Esophagus squamous epithelium (tissue), 5 donors: ENCODE results near the gene CCAR1. TPM values are rescaled to one million over a fixed set of nuclear protein-coding genes. Genes with fewer than 3 reads are reported as not detected.
"Not testable (repeated sequence)": the region's sequence is repeated elsewhere in the genome, so short reads cannot be mapped to it uniquely, and the experiment has no call there.

Source experiments
- DNase-seq: peaks from one replicate; lab custom pipeline; 2025; lab: John Stamatoyannopoulos, UW
- H3K27ac ChIP-seq, 4 donors: fragments of 200-600 bp; sonication (generic); one replicate each; pipeline ENCODE4 v1.5.1; 2016 to 2019; ENCODE audit warnings: mild to moderate bottlenecking in 1 of 4
- H3K27me3 ChIP-seq, 4 donors: fragments of 200-600 bp; sonication (generic); 1 replicate in 3 of 4; 2 replicates in 1 of 4; pipeline versions ENCODE4 v1.5.1 to v1.6.0; 2017 to 2021; ENCODE audit warnings: antibody characterized with exemption in 1 of 4
- H3K36me3 ChIP-seq, 3 donors: fragments of 200-600 bp; sonication (generic); one replicate each; pipeline ENCODE4 v1.5.1; 2016 to 2019
- H3K4me1 ChIP-seq, 3 donors: fragments of 200-600 bp; sonication (generic); one replicate each; pipeline ENCODE4 v1.5.1; 2017 to 2019
- H3K4me3 ChIP-seq, 4 donors: fragments of 200-600 bp; sonication (generic); 1 replicate in 3 of 4; 2 replicates in 1 of 4; pipeline ENCODE4 v1.5.1; 2016 to 2019; ENCODE audit warnings: mild to moderate bottlenecking in 2 of 4, moderate library complexity in 1 of 4
- H3K9me3 ChIP-seq, 3 donors: fragments of 200-600 bp; sonication (generic); one replicate each; pipeline ENCODE4 v1.5.1; 2016 to 2019
- CTCF ChIP-seq, 6 experiments: fragments of 450-650 bp in 4 of 6; fragments of 200-600 bp in 2 of 6; sonication (generic) in 2 of 6; IDR thresholded peaks; one replicate each; pipeline ENCODE4 v1.5.1; 2016 to 2019; ENCODE audit warnings: antibody characterized with exemption in 6 of 6, mild to moderate bottlenecking in 4 of 6, moderate library complexity in 4 of 6
- POLR2A ChIP-seq, 4 donors: fragments of 450-650 bp; IDR thresholded peaks; one replicate each; pipeline ENCODE4 v1.6.1; 2017; ENCODE audit warnings: antibody characterized with exemption in 4 of 4, mild to moderate bottlenecking in 4 of 4, moderate library complexity in 3 of 4
- WGBS, 2 donors: methylation state at CpG; one replicate each; pipeline ENCODE4 v1.1.5; 2018; 5-methylcytosine and 5-hydroxymethylcytosine counted together
- intact Hi-C: fragments of 100-400 bp; cut with DNase I; formaldehyde crosslinking; loops from one replicate; pipeline ENCODE4 v1.15.0; 2022
- total RNA-seq, 4 donors: library from RNA; depleted of rRNA; stranded (reverse); fragments of >200 nt; gene quantifications; one replicate each; pipeline ENCODE4 v1.1.0, GENCODE V29; 2016
- donor health status: DM: yes; HTN: yes; CAD: no.

Gene CCAR1
- total RNA-seq, 4 donors from 2014 or later = 30.4 to 60.1 (median 44.1) TPM

DNA sequence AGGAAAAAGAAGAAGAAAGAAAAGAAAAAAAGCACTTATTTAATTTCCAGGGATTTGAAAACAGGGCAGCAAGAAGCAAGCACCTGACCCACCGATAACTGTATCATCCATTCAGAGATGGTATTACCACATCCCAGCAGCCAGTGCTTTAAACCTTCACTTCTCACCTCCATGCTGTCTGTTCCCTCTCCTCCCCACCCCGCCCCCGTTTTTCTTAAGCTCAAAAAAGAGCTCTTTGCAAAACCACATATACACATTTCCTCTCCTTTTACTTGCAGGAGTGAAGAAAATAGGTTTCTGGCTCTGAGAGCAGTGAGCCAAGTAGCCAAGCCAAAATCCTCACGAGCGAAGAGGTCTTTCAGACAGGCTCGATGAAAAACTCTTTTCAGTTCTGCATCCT, 108.5 kb downstream of the CCAR1 start:
- DNase-seq = no peak
- Histone ChIP-seq H3K4me1 (peaks cover 0 to 16% (median 5%) of the 10 kb centered on the region in 3 donors), H3K27me3 (peaks cover 0 to 21% (median 0%) of the 10 kb centered on the region in 4 donors), H3K36me3 (no peaks in the 10 kb centered on the region), H3K27ac (no peak overlapping the region), H3K9me3 (no peaks in the 10 kb centered on the region), H3K4me3 (no peak overlapping the region)
- TF ChIP-seq CTCF (IDR thresholded peaks at IDR 0.05) = no peak
- no peak for TF ChIP-seq POLR2A (IDR thresholded peaks at IDR 0.05)
- intact Hi-C loops = no loop called here
- 56 to 80% methylated on average over 6 of the region's 6 CpGs for WGBS, 2 donors

DNA sequence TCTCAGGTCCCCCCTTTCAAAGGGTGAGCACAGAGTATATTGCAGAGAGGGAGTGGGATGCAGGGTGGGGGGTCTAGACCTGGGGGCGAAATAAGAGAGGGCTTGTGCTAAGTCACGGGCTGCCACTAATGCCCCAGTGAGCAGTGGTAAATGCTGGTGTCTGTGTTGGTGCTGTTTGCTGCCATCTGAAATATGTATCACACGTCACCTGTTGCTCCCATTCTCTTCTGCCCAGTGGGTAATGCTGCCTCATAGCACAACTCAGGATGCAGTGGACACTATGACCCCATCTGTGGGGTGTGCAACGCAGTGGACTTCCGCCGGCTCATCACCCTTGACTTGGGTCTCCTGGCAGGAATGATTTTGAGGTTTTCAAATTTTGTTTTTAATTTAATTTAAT, 108.9 kb downstream of the CCAR1 start:
- no peak for TF ChIP-seq POLR2A (IDR thresholded peaks at IDR 0.05)
- no peak for TF ChIP-seq CTCF (IDR thresholded peaks at IDR 0.05)

DNA sequence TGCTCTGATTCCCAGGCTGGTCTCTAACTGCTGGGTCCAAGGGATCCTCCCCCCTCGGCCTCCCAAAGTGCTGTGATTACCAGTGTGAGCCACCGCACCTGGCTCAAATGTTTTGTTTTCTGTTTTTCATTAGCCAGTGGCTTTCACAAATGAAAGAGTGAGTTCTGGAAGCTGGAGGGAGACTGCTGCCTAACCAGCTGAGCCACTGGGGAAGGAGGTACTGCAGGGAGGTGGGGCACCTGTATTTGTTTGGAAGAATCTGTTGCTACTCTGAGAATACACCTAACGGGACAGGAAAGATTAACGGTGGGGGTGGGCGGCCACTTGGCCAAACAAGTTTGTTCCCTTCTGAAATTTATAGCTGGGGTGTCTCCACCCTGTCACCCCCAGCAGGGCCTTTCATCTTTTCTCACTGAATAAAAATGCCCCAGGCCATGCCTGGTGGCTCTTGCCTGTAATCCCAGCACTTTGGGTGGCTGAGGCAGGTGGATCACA, 111.0 kb downstream of the CCAR1 start:
- no peak overlapping the region for H3K4me3 ChIP-seq
- no peaks in the 10 kb centered on the region for H3K36me3 ChIP-seq
- WGBS, 2 donors = 64% methylated on average over 5 of the region's 5 CpGs
- no peak for DNase-seq
- H3K27ac ChIP-seq = no peak overlapping the region
- no peaks in the 10 kb centered on the region for H3K9me3 ChIP-seq
- H3K4me1 ChIP-seq = peaks cover 0 to 10% (median 2%) of the 10 kb centered on the region in 3 donors
- intact Hi-C loops = no loop called here
- peaks cover 0 to 12% (median 0%) of the 10 kb centered on the region in 4 donors for H3K27me3 ChIP-seq
- TF ChIP-seq POLR2A (IDR thresholded peaks at IDR 0.05) = no peak
- TF ChIP-seq CTCF (IDR thresholded peaks at IDR 0.05) = no peak

More for the DNA sequence above, 108.9 kb downstream of the CCAR1 start:
- Histone ChIP-seq H3K9me3 (no peaks in the 10 kb centered on the region), H3K27ac (no peak overlapping the region), H3K4me1 (peaks cover 0 to 16% (median 5%) of the 10 kb centered on the region in 3 donors), H3K27me3 (peaks cover 0 to 21% (median 0%) of the 10 kb centered on the region in 4 donors), H3K4me3 (no peak overlapping the region), H3K36me3 (no peaks in the 10 kb centered on the region)
- intact Hi-C loops = no loop called here
- WGBS, 2 donors = 89 to 90% methylated on average over 5 of the region's 6 CpGs
- DNase-seq = no peak

- WGBS, 2 donors = 83 to 100% methylated on average over 4 of the region's 4 CpGs
- DNase-seq = no peak
- intact Hi-C loops = no loop called here
- no peaks in the 10 kb centered on the region for H3K9me3 ChIP-seq
- no peaks in the 10 kb centered on the region for H3K36me3 ChIP-seq
- no peak overlapping the region for H3K27ac ChIP-seq
- TF ChIP-seq POLR2A (IDR thresholded peaks at IDR 0.05) (no peak), CTCF (IDR thresholded peaks at IDR 0.05) (no peak)
- H3K27me3 ChIP-seq = peaks cover 0 to 12% (median 0%) of the 10 kb centered on the region in 4 donors
- H3K4me1 ChIP-seq = peaks cover 0 to 7% (median 0%) of the 10 kb centered on the region in 3 donors
- no peak overlapping the region for H3K4me3 ChIP-seq
Measured at GRCh38 chr10:68832601-68833000, 111.6 kb downstream of the CCAR1 start.

DNA sequence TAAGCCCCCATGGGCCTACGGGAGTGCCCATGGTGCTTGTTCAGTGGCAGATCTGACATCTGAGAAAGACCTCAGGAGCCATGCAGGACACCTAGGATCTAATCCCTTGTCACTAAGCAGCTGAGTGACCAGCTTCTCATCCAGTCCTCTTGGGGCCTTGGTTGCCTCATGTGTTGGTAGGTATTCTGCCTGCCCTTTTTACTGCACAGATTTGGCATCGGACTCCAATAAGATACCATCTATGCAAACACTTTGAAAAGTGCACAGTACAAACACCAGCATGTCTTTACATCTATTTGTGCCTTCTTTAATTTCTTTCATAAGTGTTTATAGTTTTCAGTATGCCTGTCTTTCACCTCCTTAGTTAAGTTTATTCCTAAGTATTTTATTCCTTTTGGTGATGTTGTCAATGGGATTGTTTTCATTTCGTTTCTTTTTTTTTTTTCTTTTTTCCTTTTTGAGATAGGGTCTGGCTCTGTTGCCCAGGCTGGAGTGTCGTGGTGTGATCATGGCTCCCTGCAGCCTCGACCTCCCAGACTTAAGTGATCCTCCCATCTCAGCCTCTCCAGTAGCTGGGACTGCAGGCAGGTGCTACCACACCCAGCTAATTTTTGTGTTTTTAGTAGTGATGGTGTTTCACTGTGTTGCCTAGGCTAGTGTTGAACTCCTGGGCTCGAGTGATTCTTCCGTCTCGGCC, 116.7 kb downstream of the CCAR1 start:
- Histone ChIP-seq H3K27me3 (no peaks in the 10 kb centered on the region), H3K9me3 (no peaks in the 10 kb centered on the region), H3K4me3 (no peak overlapping the region), H3K4me1 (no peaks in the 10 kb centered on the region), H3K27ac (no peak overlapping the region), H3K36me3 (no peaks in the 10 kb centered on the region)
- no peak for DNase-seq
- TF ChIP-seq CTCF (IDR thresholded peaks at IDR 0.05) (no peak), POLR2A (IDR thresholded peaks at IDR 0.05) (no peak)
- intact Hi-C loops = no loop called here
- WGBS, 2 donors = 87 to 88% methylated on average over 8 of the region's 8 CpGs

DNA sequence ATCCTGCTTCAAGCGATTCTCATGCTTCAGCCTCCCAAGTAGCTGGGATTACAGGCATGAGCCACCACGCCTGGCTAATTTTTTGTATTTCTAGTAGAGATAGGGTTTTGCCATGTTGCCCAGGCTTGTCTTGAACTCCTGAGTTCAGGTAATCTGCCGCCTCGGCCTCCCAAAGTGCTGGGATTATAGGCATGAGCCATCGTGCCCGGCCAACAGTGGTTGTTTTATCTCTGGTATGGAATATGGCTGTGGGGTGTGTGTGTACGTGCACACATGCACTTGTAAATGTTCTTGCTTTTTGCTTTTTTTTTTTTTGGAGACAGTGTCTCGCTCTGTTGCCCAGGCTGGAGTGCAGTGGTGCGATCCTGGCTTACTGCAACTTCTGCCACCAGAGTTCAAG, 119.6 kb downstream of the CCAR1 start:
- H3K27me3 ChIP-seq, H3K4me3 ChIP-seq, H3K36me3 ChIP-seq, intact Hi-C loops, DNase-seq, H3K4me1 ChIP-seq, H3K27ac ChIP-seq, H3K9me3 ChIP-seq: not testable (repeated sequence)
- 91 to 92% methylated on average over 9 of the region's 9 CpGs for WGBS, 2 donors
